Measurements from ENCODE around the gene LPAR5.

- TF ChIP-seq CTCF (conservative IDR thresholded peaks at IDR 0.05; ENCODE audit: low read depth, low read length) (no peak), EZH2phosphoT487 (IDR thresholded peaks at IDR 0.05; ENCODE audit: borderline replicate concordance, low read length) (no peak)
These were observed 52.8 kb downstream of the LPAR5 start for GRCh38 chr12:6582959-6583358.

Data from PC-3 (cell line).